ENCODE results near the gene TNIP2.
"Not testable (repeated sequence)": the region's sequence is repeated elsewhere in the genome, so short reads cannot be mapped to it uniquely, and the experiment has no call there.

TNIP2 gene

DNA sequence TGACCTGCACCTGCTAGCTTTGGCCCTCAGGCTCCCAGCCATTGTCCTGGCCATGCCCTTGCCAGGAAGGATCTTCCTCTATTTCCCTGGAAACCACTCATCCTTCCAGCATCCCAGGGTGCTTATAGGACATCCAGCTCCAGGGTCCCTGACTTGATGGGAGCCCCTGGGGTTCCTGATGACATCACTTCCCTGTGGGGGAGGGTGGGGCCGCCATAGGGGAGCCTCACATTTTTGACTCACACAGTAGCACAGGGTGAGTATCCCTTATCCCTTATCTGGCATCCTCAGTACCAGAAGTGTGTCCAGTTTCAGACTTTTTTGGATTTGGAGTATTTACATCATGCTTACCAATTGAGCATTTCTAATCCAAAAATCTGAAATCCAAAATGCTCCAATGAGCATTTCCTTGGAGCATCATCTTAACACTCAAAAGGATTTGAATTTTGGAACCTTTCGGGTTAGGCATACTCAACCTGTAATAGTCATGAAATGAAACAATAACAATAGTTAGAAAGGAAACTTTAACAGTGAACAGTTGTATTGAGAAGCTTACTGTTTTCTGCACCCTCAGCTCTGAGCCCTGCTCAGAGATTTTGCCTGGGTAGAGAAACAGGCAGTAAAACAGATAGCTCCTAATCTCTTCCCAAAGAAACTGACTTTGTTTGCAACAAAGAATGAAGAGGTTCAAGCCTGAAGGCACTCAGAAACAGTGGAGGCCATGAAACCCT lies 22.1 kb downstream of the TNIP2 start:
- DNase-seq: no peak
- intact Hi-C loops (cut with DNase I): no loop called here

DNA sequence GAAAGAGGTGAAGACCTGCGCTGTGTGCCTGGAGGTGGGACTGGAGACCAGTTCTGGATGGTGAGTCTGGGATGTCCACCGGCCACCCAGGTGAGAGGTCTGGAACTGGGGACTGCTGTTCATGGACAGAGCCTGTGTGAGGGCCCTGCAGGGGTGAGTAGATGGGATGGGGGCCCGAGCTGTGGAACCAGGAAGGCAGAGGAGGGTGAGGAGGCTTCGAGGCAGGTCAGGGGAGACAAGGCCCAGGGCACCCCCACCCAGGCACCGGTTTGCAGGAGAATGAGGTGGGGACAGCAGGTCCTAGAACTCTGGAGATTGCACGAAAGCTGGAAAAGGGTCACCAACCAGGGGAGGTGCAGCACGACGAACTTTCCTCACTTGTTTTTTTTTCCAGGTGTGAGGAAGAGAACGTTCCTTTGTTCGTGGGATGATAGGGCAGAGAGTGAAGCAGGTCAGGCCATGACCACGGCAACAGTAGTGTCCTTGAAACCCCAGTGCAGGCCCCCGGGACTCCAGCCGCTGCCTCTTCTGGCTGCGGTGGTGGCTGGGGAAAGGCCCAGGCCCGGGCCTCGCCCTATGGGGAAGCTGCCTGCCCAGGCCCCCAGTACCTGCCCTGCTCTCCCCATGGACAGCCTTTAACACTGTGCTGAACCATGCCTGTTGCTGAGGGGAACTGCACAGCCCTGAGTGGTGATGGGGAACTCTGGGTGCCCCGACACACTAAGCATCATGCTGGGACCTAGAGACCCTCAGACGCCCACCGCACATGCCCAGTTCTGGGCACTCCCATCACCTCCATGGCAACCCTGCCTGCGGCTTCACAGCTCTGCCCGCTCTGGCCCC lies 22.9 kb downstream of the TNIP2 start:
- peak in 1 of 42 donors; percentile 22 for DNase-seq

DNA sequence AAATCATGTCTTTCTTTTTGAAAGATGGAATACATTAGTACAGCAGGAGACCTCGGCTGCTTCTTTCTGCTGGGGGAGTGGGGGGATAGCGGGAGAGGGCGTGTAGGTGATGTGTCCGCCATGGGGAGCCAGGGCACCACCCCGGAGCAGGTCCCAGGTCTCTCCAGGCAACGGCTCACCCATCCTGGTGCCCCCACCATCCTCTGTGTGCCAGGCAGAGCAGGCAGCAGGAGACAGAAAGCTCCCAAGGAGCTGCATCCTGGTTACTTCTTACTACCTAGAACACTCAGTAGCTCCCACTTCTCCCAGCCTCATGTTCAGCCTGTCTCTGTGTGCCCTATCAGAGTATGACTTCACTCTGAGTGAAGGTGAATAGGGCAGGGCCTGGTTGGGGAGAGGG lies 23.6 kb downstream of the TNIP2 start:
- peak in 1 of 42 donors; percentile 3 for DNase-seq
- intact Hi-C loops (cut with DNase I): no loop called here

More for the DNA sequence above, 22.9 kb downstream of the TNIP2 start:
- intact Hi-C loops (cut with DNase I): no loop called here

DNA sequence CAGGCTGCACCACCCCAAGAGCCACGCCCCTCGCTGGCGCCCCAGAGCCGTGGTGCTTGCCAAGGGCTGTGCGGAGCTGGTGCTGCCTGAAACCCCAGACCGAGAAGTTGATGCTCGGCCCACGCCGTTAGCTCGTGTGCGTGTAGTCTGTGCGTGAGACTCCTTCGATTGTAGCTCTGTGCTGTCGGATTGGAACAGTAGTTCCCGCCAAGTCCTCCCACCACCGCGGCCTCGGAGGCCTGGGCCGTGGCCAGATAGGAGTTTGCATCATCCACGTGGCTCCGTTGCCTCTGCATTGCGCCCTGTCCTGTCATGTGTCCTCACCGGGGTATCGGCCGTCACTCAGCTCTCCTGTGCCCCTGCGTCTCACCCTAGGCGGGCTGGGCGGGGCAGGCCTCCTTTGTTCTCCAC lies 24.2 kb downstream of the TNIP2 start:
- intact Hi-C loops (cut with DNase I): no loop called here
- DNase-seq: peak in 1 of 42 donors; percentile 30

DNA sequence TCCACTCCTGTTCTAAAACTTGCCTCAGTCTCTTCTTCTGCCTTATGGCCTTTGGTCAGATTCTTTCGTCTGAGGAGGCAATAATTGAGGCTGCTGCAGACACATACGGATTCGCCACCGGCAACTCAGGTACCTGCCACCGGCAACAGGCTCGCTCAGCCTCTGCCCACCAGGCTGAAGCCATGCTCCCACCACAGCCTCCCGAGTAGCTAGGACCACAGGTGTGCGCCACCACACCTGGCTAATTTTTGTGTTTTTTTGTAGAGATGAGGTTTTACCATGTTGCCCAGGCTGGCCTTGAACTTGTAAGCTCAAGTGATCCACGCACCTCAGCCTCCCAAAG lies 26.6 kb downstream of the TNIP2 start:
- no peak for DNase-seq
- intact Hi-C loops (cut with DNase I): no loop called here

DNA sequence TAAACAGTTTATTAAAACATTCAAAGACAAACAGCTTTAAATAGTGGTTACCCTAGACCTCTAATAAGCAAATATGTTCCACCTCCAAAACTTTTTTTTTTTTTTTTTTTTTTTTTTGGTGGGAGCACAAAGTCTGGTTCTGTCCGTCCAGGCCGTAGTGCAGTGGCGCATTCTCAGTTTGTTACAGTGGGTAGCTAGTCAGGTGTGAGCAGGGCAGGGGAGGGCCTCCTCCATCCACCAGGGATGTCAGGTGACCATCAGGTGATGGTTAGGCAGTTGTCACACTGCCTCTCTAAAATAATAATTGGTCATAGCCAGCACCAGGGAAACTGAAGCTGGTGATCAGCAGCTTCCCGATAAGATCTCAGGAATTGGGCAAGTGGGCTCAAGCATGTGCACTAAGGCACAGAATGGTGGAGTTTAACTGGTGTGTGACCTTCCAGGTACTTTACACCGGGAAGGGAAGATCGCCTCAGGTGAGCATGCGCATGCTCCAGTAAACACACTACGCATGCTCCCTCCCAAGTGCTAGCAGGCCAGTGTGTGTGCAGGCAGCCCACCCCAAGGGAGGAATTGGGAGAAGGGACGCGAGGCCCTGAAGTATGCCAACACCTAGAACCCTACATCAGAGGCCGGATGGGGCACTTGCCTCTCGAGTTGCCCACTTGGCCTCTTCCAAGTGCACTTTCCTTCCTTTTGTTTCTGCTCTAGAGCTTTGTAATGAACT lies 27.2 kb downstream of the TNIP2 start:
- no peak for DNase-seq
- intact Hi-C loops (cut with DNase I): no loop called here

DNA sequence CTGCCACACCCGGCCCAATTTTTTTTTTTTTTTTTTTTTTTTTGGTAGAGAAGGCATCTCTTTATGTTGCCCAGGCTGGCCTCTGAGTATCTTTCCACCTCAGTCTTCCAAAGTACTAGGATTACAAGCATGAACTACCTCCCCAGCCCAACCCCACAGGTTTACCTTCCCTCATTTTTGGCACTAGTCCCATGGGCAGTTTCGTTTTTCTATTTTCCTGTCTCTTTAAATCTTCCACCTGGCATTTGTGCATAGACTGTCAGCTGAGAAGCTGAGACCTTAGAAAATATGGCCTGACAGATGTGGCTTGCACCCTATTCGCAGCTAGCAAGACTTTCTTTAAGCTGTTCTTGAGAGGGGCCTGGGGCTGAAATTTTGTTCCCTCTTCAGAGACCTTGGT lies 27.9 kb downstream of the TNIP2 start:
- intact Hi-C loops (cut with DNase I): no loop called here
- DNase-seq: no peak

DNA sequence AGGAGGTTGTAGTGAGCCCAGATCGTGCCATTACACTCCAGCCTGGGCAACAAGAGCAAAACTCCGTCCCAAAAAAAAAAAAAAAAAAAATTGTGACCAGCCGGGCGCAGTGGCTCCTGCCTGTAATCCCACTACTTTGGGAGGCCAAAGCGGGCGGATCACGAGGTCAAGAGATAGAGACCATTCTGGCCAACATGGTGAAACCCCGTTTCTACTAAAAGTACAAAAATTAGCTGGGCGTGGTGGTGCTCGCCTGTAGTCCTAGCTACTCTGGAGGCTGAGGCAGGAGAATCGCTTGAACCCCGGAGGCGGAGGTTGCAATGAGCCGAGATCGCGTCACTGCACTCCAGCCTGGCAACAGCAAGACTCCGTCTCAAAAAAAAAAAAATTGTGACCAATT lies 29.3 kb downstream of the TNIP2 start:
- intact Hi-C loops (cut with DNase I): not testable (repeated sequence)
- peak in 1 of 42 donors; percentile 13 for DNase-seq

DNA sequence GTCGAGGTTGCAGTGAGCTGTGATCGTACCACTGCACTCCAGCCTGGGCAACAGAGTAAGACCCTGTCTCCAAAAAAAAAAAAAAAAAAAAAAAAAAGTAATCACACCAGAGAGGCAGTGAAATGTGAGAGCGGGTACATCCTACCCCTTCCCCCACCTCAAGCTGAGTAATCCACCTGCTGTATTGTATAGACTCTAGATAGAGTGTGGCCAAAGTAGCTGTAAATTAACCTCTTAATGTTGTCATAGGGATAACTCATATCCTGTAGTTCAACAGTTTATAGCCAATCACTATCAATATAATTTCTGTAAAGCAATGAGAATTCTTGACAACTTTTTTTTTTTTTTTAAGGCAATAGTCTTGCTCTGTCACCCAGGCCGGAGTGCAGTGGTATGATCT lies 30.8 kb downstream of the TNIP2 start:
- intact Hi-C loops (cut with DNase I): no loop called here
- no peak for DNase-seq

DNA sequence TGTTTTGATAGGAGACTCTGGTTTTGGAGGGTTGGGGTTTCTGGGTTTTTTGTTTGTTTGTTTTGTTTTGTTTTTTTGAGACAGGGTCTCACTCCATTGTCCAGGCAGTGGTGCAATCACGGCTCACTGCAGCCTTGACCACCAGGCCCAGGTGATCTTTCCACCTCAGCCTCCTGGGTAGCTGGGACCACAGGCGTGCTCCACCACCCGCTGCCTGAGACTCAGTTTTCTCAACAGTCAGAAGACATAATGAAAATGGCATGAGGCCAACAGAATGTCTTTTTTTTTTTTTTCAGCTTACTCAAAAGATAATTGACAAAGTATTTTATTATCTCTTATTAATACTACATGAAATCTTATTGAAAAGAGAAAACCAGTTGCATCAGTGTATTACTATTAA lies 32.4 kb downstream of the TNIP2 start:
- DNase-seq: peak in 1 of 42 donors; percentile 23
- intact Hi-C loops (cut with DNase I): no loop called here

DNA sequence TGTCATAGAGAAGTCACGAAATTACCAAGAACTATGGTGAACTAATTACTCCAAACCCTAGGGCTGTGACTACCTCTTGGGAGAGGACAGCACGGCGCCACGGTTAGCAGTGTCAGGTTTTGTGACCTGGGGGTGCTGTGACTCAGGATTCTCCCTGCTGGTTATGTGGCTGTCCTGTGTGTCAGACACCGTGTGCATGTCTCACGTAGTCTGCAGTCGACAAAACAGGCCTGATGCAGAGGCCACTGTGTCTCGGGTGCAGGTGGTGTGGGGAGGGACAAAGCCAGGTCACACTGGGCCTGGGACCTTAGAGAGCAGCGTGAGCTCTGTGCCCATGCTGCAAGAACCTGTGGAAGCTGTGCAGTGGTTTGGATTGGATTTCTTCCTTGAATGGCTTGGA lies 34.1 kb downstream of the TNIP2 start:
- intact Hi-C loops (cut with DNase I): no loop called here
- no peak for DNase-seq

DNA sequence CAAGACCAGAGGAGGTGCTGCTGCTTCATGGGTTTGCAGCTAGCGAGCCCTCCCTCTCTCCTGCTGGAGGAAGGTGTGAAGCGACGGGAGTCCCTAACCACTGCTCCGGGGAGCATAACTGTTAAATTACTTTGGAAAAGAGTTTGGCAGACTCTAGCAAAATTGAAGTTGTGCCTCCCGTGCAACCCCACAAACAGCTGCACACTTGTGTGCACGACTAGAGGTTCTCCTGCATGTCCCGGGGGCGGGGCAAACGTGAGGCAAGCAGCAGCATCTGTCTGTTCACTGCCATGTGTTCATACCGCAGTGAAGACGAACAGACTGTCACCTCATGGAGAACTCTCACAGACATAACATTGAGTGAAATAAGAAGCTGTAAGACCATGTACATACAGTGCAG lies 34.5 kb downstream of the TNIP2 start:
- DNase-seq: no peak

DNA sequence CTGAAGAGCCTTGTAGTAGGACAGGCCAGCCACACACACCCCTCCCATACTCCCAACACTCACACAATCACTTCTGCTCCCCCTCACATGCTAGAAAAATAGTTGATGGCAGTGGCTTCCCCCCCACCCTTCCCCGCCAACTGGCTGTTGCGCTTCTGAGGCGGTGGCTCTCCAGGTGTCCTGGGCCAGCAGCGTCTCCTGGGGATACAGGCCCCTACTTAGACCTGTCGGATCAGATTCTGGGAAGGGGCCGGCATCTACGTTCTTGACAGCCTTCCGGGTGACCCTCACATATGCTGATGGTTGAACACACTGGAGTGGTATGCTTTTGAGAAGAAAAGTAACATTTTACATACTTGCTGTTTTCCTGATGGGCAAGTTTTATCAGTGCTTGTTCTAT lies 39.9 kb downstream of the TNIP2 start:
- intact Hi-C loops (cut with DNase I): no loop called here
- peak in 2 of 42 donors; percentile 19 to 36 for DNase-seq

More for the DNA sequence above, 34.5 kb downstream of the TNIP2 start:
- intact Hi-C loops (cut with DNase I): no loop called here

DNA sequence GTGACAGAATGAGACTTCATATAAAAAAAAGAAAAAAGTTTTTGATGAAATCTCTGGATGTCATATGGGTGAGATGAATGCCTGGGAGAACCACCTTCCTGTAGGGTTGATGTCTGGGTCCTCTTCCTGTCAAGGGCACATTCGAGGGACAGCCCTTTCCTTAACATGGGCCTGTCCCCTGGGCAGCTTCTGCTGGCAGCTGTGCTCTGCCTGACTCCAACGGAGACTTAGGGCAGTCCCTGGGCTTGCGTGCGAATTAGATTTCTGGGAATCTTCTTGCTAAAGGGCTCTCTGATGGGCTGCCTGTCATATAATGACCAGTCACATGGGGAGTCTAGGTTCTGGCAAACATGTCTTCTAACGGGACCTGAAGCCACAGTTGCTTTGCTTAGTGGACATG lies 40.7 kb downstream of the TNIP2 start:
- DNase-seq: peak in 2 of 42 donors; percentile 5 to 27
- intact Hi-C loops (cut with DNase I): no loop called here

DNA sequence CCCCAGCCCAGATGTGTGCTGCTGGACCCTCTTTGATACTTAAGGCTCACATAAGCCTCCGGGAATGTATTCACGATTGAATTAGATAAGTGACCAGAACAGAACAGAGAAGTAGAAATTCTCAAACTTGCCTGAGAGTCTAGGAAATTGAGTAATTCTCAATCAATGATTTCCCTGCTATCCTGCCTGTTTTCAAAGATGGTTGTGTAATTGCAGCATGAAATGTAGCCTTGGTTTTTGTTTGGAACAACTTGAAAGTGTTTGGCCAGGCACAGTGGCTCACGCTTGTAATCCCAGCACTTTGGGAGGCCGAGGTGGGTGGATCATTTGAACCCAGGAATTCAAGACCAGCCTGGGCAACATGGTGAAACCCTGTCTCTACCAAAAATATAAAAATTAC lies 41.2 kb downstream of the TNIP2 start:
- peak in 2 of 42 donors; percentile 8 to 12 for DNase-seq
- intact Hi-C loops (cut with DNase I): no loop called here

DNA sequence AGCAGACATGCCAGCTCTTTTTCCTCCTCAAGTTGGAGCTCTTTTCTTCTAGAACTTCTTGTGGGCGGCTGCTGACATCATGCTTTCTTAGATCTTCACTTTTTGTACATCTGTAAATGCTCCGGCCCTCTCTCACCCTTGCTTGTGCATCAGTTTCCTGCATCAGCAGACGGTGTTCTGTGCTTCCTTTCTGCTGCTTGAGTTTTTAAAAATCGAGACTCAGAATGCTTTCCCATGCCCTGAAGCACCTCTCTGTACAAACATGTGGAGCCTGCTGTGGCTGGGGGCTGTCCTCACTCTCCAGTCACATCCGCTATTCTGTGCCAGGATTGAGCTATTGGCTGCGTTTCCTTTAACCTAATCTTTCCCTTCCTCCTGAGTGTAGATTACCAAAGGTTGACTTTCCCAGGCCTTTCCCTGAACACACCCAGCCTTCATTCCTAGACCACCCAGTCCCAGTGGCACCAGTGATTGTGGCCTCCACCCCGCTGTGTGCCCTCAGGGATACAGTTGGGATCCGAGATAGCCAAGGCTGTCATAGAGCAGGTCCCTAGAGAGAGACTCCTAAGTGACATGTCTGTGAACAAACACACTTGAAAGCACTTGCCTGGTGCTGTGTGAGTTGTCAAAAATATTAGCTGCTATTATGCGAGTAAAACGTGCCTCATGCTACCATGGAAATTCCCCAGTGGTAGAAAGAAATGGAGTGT lies 41.9 kb downstream of the TNIP2 start:
- peak in 28 of 42 donors; percentile 13 to 81 (median 40) for DNase-seq
- intact Hi-C loops (cut with DNase I): no loop called here

DNA sequence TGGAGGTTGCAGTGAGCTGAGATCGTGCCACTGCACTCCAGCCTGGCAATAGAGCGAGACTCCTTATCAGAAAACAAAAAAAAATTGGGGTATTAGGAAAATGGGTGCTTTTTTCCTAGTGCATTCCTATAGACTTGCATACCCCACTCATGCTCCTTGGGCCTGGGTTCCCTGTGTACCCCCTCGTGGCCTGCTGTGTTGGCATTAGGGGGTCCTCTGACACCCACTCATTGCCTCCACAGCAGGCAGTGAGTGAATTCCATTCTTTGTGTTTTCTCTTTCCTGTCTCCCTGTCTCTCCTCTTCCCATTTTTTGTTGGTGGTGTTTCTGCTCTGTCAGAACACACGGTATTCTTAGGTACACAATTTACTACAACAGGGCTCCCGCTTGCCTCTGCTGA lies 42.8 kb downstream of the TNIP2 start:
- intact Hi-C loops (cut with DNase I): no loop called here
- peak in 1 of 42 donors; percentile 4 for DNase-seq

DNA sequence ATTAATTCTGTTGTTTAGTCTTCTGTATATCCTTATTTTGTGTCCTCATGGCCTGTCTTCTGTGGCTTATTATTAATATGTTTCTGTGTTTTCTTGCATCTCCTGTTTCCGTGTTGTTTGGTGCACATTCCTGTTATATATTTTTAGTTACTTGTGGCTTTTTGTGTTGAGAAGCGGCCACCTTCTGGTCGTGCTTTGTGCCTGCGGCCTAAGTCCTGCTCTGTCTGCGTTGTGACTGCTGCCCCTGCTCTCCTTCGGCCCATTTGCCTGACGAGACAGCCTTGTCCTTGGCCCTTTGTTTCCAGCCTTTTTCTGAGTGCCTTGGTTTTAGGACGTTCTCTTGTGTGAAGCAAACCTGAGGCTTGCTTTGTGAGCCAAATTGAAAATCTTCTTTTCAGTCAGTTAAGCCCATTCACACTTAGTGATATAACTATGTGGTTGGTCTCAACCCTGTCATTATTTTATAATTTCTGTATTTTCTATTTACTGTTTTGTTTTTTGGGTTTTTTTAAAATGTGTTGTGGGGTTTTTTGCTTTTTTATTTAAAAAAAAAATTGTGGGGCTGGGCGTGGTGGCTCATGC lies 43.8 kb downstream of the TNIP2 start:
- intact Hi-C loops (cut with DNase I): no loop called here
- DNase-seq: peak in 1 of 42 donors; percentile 28

DNA sequence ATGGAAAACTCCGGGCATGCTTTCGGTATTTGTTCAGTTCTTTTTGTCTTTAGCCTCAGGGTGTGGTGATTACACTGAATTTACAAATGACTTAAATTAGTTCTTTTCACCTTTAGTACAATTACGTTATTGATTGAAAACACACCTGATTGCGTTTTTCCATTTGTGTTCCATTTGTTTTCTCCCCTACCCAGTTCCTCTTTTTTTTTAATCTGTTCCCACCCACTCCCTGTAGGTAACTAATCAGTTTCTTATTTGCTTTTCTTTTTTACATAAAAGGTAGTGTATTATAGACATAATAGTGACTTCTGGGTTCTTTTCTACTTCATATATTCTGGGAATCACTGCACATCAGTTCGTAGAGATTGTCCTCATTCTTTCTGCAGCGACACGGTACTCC lies 53.4 kb downstream of the TNIP2 start:
- intact Hi-C loops (cut with DNase I): no loop called here
- DNase-seq: no peak

Measured in head of caudate nucleus (tissue), 42 donors.